NOMO-1 treated with dmso at 0.1 percent for 144 hours (cell line): ENCODE data around the gene PTGDR.

Experiments
- DNase-seq: peaks from one replicate; lab custom pipeline; 2025; ENCODE audit not compliant: unreplicated experiment; lab: John Stamatoyannopoulos, UW

The PTGDR gene, protein sequence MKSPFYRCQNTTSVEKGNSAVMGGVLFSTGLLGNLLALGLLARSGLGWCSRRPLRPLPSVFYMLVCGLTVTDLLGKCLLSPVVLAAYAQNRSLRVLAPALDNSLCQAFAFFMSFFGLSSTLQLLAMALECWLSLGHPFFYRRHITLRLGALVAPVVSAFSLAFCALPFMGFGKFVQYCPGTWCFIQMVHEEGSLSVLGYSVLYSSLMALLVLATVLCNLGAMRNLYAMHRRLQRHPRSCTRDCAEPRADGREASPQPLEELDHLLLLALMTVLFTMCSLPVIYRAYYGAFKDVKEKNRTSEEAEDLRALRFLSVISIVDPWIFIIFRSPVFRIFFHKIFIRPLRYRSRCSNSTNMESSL

GRCh38 chr14:52267501-52268278 lies at the start of gene PTGDR:
TSS of gene PTGDR (plus strand) at chr14:52267698. CDS start at chr14:52267815, 117 bp downstream.
- no peak for DNase-seq

DNA sequence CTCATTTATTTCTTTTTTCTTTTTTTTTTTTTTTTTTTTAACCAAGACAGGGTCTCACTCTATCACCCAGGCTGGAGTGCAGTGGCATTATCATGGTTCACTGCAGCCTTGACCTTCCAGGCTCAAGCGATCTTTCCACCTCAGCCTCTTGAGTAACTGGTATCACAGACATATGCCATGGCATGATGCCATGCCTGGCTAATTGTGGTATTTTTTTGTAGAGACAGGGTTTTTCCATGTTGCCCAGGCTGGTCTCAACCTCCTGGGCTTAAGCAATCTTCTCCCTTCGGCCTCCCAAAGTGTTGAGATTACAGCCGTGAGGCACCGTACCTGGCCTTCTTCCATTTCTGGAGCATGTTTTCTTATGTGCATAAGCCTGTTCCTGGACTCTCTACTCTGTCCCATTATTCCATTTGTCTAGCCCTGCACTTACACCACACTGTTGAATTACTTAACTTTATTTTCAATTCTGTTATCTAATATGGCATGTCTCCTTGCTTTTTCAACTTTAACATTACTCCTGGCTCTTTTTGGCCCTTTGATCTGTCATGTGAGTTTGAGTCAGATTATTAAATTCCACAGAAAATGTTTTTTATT lies 47.9 kb upstream of the PTGDR start:
- no peak for DNase-seq

DNA sequence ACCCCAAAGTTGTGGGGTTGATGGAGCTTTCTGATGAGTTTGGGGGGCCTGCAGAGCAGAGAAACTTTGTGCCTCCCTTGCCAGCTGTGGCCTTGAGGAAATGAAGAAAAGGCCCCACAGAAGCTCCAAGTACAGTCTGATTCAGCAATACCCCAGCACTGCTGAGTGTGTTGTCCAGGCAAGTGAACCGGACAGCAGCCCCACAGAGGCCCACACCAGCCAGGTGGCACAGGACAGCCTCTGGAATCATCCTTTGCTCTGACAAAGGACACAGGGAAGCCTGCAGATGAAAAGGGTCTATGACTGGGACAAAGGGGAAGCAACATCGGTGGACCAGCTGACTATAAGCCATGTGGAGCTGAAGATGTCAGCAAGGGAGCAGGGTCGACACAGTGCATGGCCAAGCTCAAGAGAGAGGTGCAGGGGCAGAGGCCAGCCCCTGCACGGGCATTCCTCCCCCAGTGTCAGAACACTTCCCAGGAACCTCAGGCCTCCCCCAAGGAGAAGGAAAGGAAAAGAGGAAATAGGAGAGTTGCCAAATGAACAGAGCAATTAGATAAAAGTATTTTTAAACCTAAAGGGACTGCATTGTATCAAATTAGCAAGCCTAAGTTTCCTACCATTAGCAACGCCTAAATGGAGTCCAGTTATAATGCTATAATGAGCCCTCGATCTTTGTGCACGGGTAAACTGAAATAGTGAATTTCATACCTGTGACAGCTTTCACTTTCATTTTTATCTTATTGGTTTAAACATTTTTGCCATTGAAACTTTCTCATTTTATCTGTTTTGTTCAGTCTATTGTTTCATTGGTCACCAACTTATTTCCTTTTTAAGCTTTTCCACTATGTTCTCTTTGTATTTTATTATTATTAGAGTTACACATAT lies 46.3 kb upstream of the PTGDR start:
- no peak for DNase-seq

DNA sequence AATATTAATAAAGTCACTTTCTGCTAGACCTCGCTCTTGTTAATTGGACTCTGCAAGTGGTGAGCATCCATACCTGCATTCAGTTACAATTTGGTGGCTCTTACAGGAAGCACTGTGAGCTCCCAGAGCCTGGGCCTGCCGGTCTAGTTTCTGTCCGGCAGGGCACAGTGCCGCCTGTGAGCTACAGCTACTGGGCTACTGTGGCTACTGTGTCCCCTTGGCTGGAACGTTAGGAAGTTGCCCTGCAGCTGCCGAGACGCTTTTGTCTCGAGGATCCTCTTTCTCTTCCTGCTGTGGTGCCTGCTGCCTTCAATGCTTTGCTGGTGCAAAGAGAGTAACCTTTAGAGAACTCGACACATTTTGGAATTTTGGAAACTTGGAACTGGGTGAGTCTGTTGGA lies 44.6 kb upstream of the PTGDR start:
- DNase-seq, result no peak

- DNase-seq, result no peak
Observed at GRCh38 chr14:52227619-52228222, 39.8 kb upstream of the PTGDR start.

DNA sequence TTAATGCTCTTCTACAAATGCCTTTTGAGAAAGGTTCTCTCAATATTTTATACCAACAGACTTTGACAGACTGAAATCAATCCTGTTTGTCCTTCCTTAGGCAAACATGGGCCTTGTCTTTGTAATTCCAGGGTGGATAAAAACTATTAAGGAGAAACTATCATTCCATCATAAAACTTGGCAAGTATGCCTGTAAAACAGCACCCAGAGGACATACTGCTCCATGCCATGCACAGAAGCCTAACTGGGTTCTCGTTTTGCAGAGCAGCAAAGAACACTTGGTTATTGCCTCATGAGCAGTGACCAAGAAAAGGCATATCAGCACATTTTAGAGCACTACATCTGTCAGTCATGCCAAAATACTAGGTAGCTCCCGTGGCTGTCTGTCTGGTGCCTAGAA lies 33.8 kb upstream of the PTGDR start:
- no peak for DNase-seq

DNA sequence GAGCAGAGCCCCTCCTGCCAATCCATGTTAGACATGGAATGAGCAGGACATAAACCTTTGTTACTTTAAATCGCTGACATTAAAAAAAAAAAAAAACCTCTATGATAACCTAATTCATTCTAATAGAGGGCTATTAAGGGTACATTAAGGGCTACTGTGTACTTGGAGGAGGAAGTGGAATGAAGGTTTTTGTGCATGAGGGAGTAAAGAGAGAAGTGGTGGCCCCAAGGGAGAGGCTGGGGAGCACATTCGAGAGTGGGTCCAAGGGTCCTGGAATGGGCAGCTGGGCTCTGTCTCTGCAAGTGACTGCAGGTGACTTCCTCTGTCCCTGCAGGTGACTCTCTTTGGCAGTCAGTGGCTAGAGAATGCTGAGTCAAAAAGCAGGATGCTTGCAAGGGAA lies 32.1 kb upstream of the PTGDR start:
- DNase-seq, result no peak

- DNase-seq, result no peak
Observed at GRCh38 chr14:52235866-52236510, 31.5 kb upstream of the PTGDR start.

DNA sequence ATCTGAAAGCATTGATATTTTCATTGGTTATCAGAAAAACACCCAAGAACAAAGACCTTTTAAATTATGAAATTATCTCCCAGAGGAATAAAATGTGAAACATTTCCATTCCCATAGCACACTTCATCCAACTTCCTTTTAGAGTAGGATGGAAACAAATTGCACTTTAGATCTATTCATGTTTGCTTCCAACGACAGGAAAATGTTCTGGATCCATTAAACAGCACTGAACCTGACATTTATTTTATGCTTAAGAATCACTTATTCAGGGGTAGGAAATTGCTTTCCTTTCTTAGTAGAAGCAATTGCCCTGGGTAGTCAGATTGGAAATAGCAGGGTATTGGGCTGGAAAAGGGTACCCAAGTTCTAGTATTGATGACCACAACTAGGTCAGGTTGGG lies 28.8 kb upstream of the PTGDR start:
- no peak for DNase-seq

DNA sequence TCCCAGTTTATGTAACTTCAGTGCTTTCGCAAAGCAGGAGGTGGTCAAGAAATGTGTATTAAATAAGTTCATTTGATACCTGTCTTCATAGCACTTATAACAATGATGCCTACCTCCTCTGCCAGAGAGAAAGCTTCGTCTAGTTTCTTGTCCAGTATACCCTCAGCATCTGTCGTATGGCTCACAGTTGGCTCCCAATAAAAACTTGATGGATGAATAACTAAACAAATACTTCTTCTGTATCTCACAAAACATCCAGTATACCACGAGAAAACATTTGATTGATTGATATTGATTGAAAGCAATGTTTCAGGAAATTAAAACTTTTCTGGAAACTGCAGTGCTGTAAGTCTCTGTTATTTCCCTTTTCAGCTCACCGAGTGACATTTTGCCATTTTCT lies 26.9 kb upstream of the PTGDR start:
- no peak for DNase-seq

GRCh38 chr14:52241087-52241793 lies 26.3 kb upstream of the PTGDR start:
- no peak for DNase-seq

DNA sequence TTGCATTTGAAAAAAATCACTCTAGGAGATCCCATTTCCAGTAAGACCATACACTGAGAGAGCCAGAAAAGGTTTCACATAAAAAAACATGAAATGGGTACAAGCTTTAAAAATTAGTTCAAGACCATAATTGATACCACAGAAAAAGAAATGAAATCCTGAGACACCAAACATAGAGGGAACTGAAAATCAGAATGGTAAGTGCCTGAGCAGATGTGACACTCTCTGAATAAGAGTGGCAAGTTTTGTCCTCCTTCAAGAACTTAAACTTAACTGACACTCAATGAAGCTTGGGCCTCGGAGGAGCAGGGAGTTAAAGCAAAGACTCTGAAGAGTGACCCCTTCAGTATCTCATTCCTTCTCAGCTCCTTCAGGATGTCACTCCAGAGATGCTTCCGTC lies 23.2 kb upstream of the PTGDR start:
- DNase-seq, result no peak

DNA sequence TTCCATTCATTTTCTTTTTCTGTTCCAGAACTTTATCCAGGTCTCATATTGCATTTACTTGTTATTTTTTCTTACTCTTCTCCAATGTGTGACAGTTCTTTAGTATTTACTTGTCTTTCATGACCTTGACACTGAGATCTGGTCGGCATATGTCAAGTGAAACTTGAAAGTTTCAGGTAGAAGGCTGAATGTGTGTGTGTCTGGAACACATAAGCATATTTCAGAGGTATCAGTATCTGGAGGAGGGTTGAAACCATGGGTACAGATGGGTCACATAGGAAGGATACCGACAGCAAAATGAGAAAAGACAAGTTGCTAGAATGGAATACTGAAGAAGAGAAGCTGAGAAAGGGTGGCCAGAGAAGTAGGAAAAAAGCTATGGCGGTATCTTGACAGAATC lies 22.5 kb upstream of the PTGDR start:
- DNase-seq, result no peak

GRCh38 chr14:52248057-52248456 lies 19.4 kb upstream of the PTGDR start:
- DNase-seq, result no peak

GRCh38 chr14:52251724-52252123 lies 15.8 kb upstream of the PTGDR start:
- no peak for DNase-seq

- DNase-seq, result no peak
Observed at GRCh38 chr14:52253503-52253902, 14.0 kb upstream of the PTGDR start.

- DNase-seq, result no peak
Observed at GRCh38 chr14:52254086-52254485, 13.4 kb upstream of the PTGDR start.

- no peak for DNase-seq
Observed at GRCh38 chr14:52258783-52259182, 8.7 kb upstream of the PTGDR start.

DNA sequence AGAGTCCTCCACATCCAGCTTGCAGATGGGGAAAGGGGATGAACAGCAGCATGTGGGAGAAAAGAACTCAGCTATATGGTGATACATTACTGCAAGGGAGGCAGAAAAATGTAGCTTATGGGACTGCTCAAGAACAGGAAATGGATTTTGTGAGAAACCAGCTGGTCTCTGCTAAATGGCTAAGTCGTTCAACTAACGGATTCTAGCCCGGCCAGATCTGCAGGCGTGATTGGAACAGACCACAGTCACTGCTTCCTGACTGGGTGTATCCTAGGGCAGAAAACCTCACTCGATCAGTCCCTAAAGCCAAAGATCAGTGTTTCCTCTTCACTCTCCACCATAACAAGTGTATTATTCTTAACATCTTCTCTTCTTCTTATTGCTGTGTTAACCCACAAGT lies 8.1 kb upstream of the PTGDR start:
- no peak for DNase-seq

GRCh38 chr14:52262600-52262999 lies 4.9 kb upstream of the PTGDR start:
- no peak for DNase-seq
